Ishikawa (cell line): Measurements from ENCODE around the gene CFL1.

Experiments
- EP300 ChIP-seq: IDR thresholded peaks from 2 replicates; pipeline ENCODE4 v1.6.1; 2012; ENCODE audit warnings: borderline replicate concordance
- FOXM1 ChIP-seq: IDR thresholded peaks from 2 replicates; pipeline ENCODE4 v1.6.1; 2012; ENCODE audit warnings: low read depth, borderline replicate concordance
- RAD21 ChIP-seq: IDR thresholded peaks from 2 replicates; pipeline ENCODE4 v1.6.1; 2012; ENCODE audit warnings: low read depth
- TAF1 ChIP-seq: IDR thresholded peaks from 2 replicates; pipeline ENCODE4 v1.6.1; 2012; ENCODE audit warnings: low read depth, mild to moderate bottlenecking
- TF ChIP-seq, protein P1 (sequence below): IDR thresholded peaks from 2 replicates; pipeline ENCODE4 v1.6.1; 2012; ENCODE audit warnings: low read depth, mild to moderate bottlenecking
- TF ChIP-seq, protein P2 (sequence below): IDR thresholded peaks from 2 replicates; pipeline ENCODE4 v1.6.1; 2012

DNA sequence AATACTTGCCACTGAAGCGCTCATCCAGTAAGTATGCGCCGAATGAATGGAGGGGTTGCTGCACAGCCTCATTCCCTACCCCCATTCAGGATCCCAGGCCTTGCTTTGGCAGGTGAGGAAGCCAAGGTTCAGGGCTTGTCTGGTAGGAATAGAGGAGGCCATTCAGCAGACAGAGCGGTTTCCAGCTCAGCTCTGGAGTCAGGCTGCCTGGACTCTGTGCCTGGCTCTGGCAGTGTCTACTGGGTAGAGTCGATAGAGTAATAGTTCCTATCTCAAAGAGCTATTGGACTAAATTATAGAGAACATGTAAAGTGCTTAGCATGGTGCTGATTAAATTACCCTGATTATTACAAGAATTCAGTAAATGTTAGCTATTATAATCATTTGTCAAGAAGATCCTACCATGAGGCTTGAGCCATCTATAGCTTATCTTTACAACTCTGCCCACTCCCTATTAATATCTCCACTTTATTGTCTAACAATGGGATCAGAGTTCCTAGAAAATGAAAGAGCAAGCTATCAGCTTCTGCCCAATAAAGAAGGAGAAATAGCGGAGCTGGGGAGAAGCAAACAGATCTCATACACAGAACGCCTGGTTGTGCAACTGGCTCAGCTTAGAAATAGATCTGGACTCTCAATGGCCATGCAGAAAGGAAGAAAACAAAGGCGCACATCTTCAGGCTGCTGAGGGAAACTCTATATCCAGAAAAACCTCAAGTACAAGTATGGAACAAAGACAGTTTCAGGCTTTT is 30.8 kb downstream of the CFL1 start:
- TF ChIP-seq, protein P1, sequence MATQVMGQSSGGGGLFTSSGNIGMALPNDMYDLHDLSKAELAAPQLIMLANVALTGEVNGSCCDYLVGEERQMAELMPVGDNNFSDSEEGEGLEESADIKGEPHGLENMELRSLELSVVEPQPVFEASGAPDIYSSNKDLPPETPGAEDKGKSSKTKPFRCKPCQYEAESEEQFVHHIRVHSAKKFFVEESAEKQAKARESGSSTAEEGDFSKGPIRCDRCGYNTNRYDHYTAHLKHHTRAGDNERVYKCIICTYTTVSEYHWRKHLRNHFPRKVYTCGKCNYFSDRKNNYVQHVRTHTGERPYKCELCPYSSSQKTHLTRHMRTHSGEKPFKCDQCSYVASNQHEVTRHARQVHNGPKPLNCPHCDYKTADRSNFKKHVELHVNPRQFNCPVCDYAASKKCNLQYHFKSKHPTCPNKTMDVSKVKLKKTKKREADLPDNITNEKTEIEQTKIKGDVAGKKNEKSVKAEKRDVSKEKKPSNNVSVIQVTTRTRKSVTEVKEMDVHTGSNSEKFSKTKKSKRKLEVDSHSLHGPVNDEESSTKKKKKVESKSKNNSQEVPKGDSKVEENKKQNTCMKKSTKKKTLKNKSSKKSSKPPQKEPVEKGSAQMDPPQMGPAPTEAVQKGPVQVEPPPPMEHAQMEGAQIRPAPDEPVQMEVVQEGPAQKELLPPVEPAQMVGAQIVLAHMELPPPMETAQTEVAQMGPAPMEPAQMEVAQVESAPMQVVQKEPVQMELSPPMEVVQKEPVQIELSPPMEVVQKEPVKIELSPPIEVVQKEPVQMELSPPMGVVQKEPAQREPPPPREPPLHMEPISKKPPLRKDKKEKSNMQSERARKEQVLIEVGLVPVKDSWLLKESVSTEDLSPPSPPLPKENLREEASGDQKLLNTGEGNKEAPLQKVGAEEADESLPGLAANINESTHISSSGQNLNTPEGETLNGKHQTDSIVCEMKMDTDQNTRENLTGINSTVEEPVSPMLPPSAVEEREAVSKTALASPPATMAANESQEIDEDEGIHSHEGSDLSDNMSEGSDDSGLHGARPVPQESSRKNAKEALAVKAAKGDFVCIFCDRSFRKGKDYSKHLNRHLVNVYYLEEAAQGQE: no peak
- TF ChIP-seq FOXM1 (no peak), TAF1 (no peak), RAD21 (no peak), EP300 (no peak)
- TF ChIP-seq, protein P2, sequence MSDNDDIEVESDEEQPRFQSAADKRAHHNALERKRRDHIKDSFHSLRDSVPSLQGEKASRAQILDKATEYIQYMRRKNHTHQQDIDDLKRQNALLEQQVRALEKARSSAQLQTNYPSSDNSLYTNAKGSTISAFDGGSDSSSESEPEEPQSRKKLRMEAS: no peak
